HCT116 (cell line): ENCODE results near the gene UCHL3. TPM values are rescaled to one million over a fixed set of nuclear protein-coding genes. Genes with fewer than 3 reads are reported as not detected.

Source experiments
- ATAC-seq: fragments of 200-7000 bp; cut with Tn5 transposase; 2 replicates; pipeline ENCODE4 v1.9.1; 2020; ENCODE audit warnings: mild to moderate bottlenecking, moderate library complexity
- BruUV-seq: library from RNA; stranded (reverse); fragments of 400-500 nt; replicated peaks from 2 replicates; lab custom pipeline; 2021; lab: Mats Ljungman, UMichigan
- CTCF ChIA-PET: fragments of 300-600 bp; sonication (Branson Sonifier 250); formaldehyde crosslinking; loops from one replicate; lab custom pipeline; 2021; ENCODE audit warnings: antibody characterized with exemption; lab: Charles Lee
- POLR2A ChIA-PET: fragments of 300-600, 350-600 bp; sonication (Branson Sonifier 250); formaldehyde crosslinking; loops from one replicate; lab custom pipeline; 2021; ENCODE audit warnings: antibody characterized with exemption; lab: Charles Lee
- RAD21 ChIA-PET, 2 experiments: fragments of 300-600 bp; sonication (Branson Sonifier 250); formaldehyde crosslinking; loops; one replicate each; lab custom pipeline; 2023; ENCODE audit warnings: low total read pairs in 2 of 2; ENCODE audit not compliant: uncharacterized antibody in 2 of 2, unreplicated experiment in 2 of 2, low non-redundant PET in 1 of 2; lab: Charles Lee
- DNase-seq: peaks from one replicate; pipeline ENCODE4 v3.0.0-alpha.2; 2010; ENCODE audit warnings: low read depth, low spot score
- H2AFZ ChIP-seq: fragments of 200-600 bp; shearing (Covaris generic), sonication (generic); 2 replicates; pipeline ENCODE4 v1.6.1; 2017; ENCODE audit warnings: low read depth, mixed run types, mixed read lengths, antibody characterized with exemption, low read length; ENCODE audit not compliant: poor library complexity, severe bottlenecking
- H3K27ac ChIP-seq: 2 replicates; pipeline ENCODE4 v1.5.1; 2012; ENCODE audit warnings: low read depth, low read length
- H3K27me3 ChIP-seq: fragments of 200-600 bp; sonication (generic); 2 replicates; pipeline ENCODE4 v1.6.1; 2016; ENCODE audit warnings: mixed run types, low read length, mixed read lengths; ENCODE audit not compliant: insufficient read depth
- H3K36me3 ChIP-seq, 2 experiments: fragments of 200-500 bp in 1 of 2; fragments of 200-600 bp in 1 of 2; sonication (Bioruptor generic) in 1 of 2; sonication (generic) in 1 of 2; 2 replicates each; pipeline versions ENCODE4 v1.5.1 to v1.6.1; 2014 to 2016; ENCODE audit warnings: low read length in 2 of 2, inconsistent platforms in 1 of 2, mixed read lengths in 1 of 2, mixed run types in 1 of 2; ENCODE audit not compliant: insufficient read depth in 2 of 2, control insufficient read depth in 1 of 2
- H3K4me1 ChIP-seq, 2 experiments: fragments of 200-600 bp in 1 of 2; sonication (generic) in 1 of 2; 2 replicates each; pipeline versions ENCODE4 v1.5.1 to v1.6.1; 2012 to 2017; ENCODE audit warnings: low read length in 2 of 2, inconsistent platforms in 1 of 2, mild to moderate bottlenecking in 1 of 2, mixed read lengths in 1 of 2, mixed run types in 1 of 2, moderate library complexity in 1 of 2; ENCODE audit not compliant: insufficient read depth in 2 of 2, control insufficient read depth in 1 of 2
- H3K4me2 ChIP-seq: fragments of 200-600 bp; sonication (generic); 2 replicates; pipeline ENCODE4 v1.6.1; 2017; ENCODE audit warnings: mixed run types, low read length, mixed read lengths
- H3K4me3 ChIP-seq, 2 experiments: fragments of 200-600 bp in 1 of 2; sonication (generic) in 1 of 2; replicated peaks in 1 of 2; 2 replicates each; pipeline ENCODE4 v1.5.1; 2011 to 2016; ENCODE audit warnings: low read length in 2 of 2, control low read depth in 1 of 2, low read depth in 1 of 2, mild to moderate bottlenecking in 1 of 2, mixed read lengths in 1 of 2, mixed run types in 1 of 2
- H3K79me2 ChIP-seq: fragments of 200-600 bp; sonication (generic); 2 replicates; pipeline ENCODE4 v1.6.1; 2017; ENCODE audit warnings: mild to moderate bottlenecking, mixed run types, low read length, moderate library complexity, mixed read lengths; ENCODE audit not compliant: insufficient read depth
- H3K9ac ChIP-seq: fragments of 200-600 bp; sonication (generic); 2 replicates; pipeline ENCODE4 v1.6.1; 2016; ENCODE audit warnings: low read length, mixed read lengths
- H3K9me2 ChIP-seq: fragments of 200-600 bp; sonication (generic), shearing (Covaris generic); 2 replicates; pipeline ENCODE4 v1.6.1; 2017; ENCODE audit warnings: mixed run types, mild to moderate bottlenecking, moderate library complexity; ENCODE audit not compliant: insufficient read depth
- H3K9me3 ChIP-seq, 2 experiments: fragments of 200-500 bp in 1 of 2; fragments of 200-600 bp in 1 of 2; sonication (Bioruptor generic) in 1 of 2; sonication (generic) in 1 of 2; 2 replicates each; pipeline ENCODE4 v1.6.1; 2014 to 2017; ENCODE audit warnings: low read length in 2 of 2, mixed read lengths in 2 of 2, inconsistent platforms in 1 of 2, low read depth in 1 of 2, mild to moderate bottlenecking in 1 of 2, mixed run types in 1 of 2, moderate library complexity in 1 of 2; ENCODE audit not compliant: control insufficient read depth in 1 of 2, insufficient read depth in 1 of 2
- H4K20me1 ChIP-seq: fragments of 200-600 bp; sonication (generic), shearing (Covaris generic); 2 replicates; pipeline ENCODE4 v1.6.1; 2017; ENCODE audit warnings: mixed run types, mild to moderate bottlenecking, moderate library complexity; ENCODE audit not compliant: insufficient read depth
- EGR1 ChIP-seq: IDR thresholded peaks from 2 replicates; pipeline ENCODE4 v1.6.1; 2012; ENCODE audit warnings: low read depth
- EZH2 ChIP-seq: fragments of 200-600 bp; sonication (generic); IDR thresholded peaks from 2 replicates; pipeline ENCODE4 v1.6.1; 2017; ENCODE audit warnings: antibody characterized with exemption, mixed run types
- FOSL1 ChIP-seq: IDR thresholded peaks from 2 replicates; pipeline ENCODE4 v1.6.1; 2012; ENCODE audit warnings: low read depth
- JUND ChIP-seq: IDR thresholded peaks from 2 replicates; pipeline ENCODE4 v1.6.1; 2012
- POLR2A ChIP-seq: IDR thresholded peaks from 2 replicates; pipeline ENCODE4 v1.7.0; 2011; ENCODE audit warnings: borderline replicate concordance; ENCODE audit not compliant: insufficient read depth, insufficient read length; ENCODE audit errors: extremely low read depth
- POLR2AphosphoS5 ChIP-seq: IDR thresholded peaks from 2 replicates; pipeline ENCODE4 v1.6.1; 2011; ENCODE audit warnings: mild to moderate bottlenecking, low read depth, low read length, moderate library complexity
- RAD21 ChIP-seq: IDR thresholded peaks from 2 replicates; pipeline ENCODE4 v1.6.1; 2012; ENCODE audit warnings: low read depth, mild to moderate bottlenecking
- SIN3A ChIP-seq: IDR thresholded peaks from 2 replicates; pipeline ENCODE4 v1.6.1; 2012; ENCODE audit warnings: low read depth
- SRF ChIP-seq: IDR thresholded peaks from 2 replicates; pipeline ENCODE4 v1.6.1; 2012; ENCODE audit warnings: low read depth
- TCF7L2 ChIP-seq: IDR thresholded peaks from 2 replicates; pipeline ENCODE4 v1.7.0; 2011; ENCODE audit warnings: borderline replicate concordance, inconsistent platforms; ENCODE audit not compliant: insufficient read depth, insufficient read length; ENCODE audit errors: extremely low read depth
- YY1 ChIP-seq: IDR thresholded peaks from 2 replicates; pipeline ENCODE4 v1.6.1; 2011; ENCODE audit warnings: low read length, low read depth, moderate library complexity, mild to moderate bottlenecking; ENCODE audit not compliant: insufficient replicate concordance; ENCODE audit errors: extremely low read depth
- ZFX ChIP-seq: fragments of 450-650 bp; IDR thresholded peaks from 2 replicates; pipeline ENCODE4 v1.6.1; 2017
- ZNF274 ChIP-seq: fragments of 200-500 bp; sonication (Bioruptor generic); IDR thresholded peaks from 2 replicates; pipeline ENCODE4 v1.6.1; 2014; ENCODE audit warnings: mild to moderate bottlenecking, low read depth, low read length, inconsistent platforms
- intact Hi-C: fragments of 100-400 bp; cut with micrococcal nuclease; formaldehyde crosslinking; loops from 2 replicates; pipeline ENCODE4 v1.10.0; 2022
- total RNA-seq: library from RNA; stranded (reverse); gene quantifications from one replicate; pipeline ENCODE4 v1.2.1, GENCODE V29; 2021; ENCODE audit not compliant: unreplicated experiment
- TF ChIP-seq, protein P1 (sequence below): IDR thresholded peaks from 2 replicates; pipeline ENCODE4 v1.6.1; 2012
- TF ChIP-seq, protein P2 (sequence below): IDR thresholded peaks from 2 replicates; pipeline ENCODE4 v1.6.1; 2011; ENCODE audit warnings: mild to moderate bottlenecking, low read length, moderate library complexity; ENCODE audit not compliant: insufficient replicate concordance; ENCODE audit errors: extremely low read depth
- TF ChIP-seq, protein P3 (sequence below): IDR thresholded peaks from 2 replicates; pipeline ENCODE4 v1.6.1; 2012; ENCODE audit warnings: low read depth
- TF ChIP-seq, protein P4 (sequence below): IDR thresholded peaks from 2 replicates; pipeline ENCODE4 v1.6.1; 2012

The UCHL3 gene
- total RNA-seq, 1 experiment from 2014 or later: 32.4 TPM

- Histone ChIP-seq H2AFZ (no peak overlapping the region), H3K9me2 (no peaks in the 10 kb centered on the region), H3K27me3 (no peaks in the 10 kb centered on the region), H3K36me3 (no peaks in the 10 kb centered on the region), H3K9me3 (no peaks in the 10 kb centered on the region), H4K20me1 (no peaks in the 10 kb centered on the region), H3K4me3 (no peak overlapping the region), H3K4me2 (no peak overlapping the region), H3K9ac (no peak overlapping the region), H3K79me2 (no peaks in the 10 kb centered on the region)
- intact Hi-C loops: no loop called here
- RAD21 ChIA-PET: no interaction called here
- DNase-seq: no peak
- CTCF ChIA-PET: no interaction called here
- no peak for TF ChIP-seq YY1
- no peak for TF ChIP-seq RAD21
- TF ChIP-seq, protein P1, sequence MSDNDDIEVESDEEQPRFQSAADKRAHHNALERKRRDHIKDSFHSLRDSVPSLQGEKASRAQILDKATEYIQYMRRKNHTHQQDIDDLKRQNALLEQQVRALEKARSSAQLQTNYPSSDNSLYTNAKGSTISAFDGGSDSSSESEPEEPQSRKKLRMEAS: no peak
- no peak for TF ChIP-seq FOSL1
- TF ChIP-seq, protein P2, sequence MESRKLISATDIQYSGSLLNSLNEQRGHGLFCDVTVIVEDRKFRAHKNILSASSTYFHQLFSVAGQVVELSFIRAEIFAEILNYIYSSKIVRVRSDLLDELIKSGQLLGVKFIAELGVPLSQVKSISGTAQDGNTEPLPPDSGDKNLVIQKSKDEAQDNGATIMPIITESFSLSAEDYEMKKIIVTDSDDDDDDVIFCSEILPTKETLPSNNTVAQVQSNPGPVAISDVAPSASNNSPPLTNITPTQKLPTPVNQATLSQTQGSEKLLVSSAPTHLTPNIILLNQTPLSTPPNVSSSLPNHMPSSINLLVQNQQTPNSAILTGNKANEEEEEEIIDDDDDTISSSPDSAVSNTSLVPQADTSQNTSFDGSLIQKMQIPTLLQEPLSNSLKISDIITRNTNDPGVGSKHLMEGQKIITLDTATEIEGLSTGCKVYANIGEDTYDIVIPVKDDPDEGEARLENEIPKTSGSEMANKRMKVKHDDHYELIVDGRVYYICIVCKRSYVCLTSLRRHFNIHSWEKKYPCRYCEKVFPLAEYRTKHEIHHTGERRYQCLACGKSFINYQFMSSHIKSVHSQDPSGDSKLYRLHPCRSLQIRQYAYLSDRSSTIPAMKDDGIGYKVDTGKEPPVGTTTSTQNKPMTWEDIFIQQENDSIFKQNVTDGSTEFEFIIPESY: no peak
- no peak for TF ChIP-seq POLR2AphosphoS5
- no peak for TF ChIP-seq EGR1
- no peak for TF ChIP-seq POLR2A
- TF ChIP-seq, protein P3, sequence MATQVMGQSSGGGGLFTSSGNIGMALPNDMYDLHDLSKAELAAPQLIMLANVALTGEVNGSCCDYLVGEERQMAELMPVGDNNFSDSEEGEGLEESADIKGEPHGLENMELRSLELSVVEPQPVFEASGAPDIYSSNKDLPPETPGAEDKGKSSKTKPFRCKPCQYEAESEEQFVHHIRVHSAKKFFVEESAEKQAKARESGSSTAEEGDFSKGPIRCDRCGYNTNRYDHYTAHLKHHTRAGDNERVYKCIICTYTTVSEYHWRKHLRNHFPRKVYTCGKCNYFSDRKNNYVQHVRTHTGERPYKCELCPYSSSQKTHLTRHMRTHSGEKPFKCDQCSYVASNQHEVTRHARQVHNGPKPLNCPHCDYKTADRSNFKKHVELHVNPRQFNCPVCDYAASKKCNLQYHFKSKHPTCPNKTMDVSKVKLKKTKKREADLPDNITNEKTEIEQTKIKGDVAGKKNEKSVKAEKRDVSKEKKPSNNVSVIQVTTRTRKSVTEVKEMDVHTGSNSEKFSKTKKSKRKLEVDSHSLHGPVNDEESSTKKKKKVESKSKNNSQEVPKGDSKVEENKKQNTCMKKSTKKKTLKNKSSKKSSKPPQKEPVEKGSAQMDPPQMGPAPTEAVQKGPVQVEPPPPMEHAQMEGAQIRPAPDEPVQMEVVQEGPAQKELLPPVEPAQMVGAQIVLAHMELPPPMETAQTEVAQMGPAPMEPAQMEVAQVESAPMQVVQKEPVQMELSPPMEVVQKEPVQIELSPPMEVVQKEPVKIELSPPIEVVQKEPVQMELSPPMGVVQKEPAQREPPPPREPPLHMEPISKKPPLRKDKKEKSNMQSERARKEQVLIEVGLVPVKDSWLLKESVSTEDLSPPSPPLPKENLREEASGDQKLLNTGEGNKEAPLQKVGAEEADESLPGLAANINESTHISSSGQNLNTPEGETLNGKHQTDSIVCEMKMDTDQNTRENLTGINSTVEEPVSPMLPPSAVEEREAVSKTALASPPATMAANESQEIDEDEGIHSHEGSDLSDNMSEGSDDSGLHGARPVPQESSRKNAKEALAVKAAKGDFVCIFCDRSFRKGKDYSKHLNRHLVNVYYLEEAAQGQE: no peak
- TF ChIP-seq SIN3A: no peak
- TF ChIP-seq, protein P4, sequence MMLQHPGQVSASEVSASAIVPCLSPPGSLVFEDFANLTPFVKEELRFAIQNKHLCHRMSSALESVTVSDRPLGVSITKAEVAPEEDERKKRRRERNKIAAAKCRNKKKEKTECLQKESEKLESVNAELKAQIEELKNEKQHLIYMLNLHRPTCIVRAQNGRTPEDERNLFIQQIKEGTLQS: no peak
- no peak for TF ChIP-seq JUND
- TF ChIP-seq TCF7L2: no peak
- TF ChIP-seq EZH2: no peak
- no peak for TF ChIP-seq ZNF274
- no peak for TF ChIP-seq ZFX
- no peak for TF ChIP-seq SRF
- TF ChIP-seq, all 23 proteins: peak for 0
- Histone ChIP-seq H3K4me1 (no peaks in the 10 kb centered on the region), H3K27ac (no peak overlapping the region)
- POLR2A ChIA-PET: no interaction called here
- ATAC-seq: no peak
- no TSS peak for BruUV-seq
These were observed 50.8 kb downstream of the UCHL3 start for GRCh38 chr13:75600371-75600770.
